GM12865 (cell line): ENCODE data around the gene HDHD3.
"Not testable (repeated sequence)": the region's sequence is repeated elsewhere in the genome, so short reads cannot be mapped to it uniquely, and the experiment has no call there.

Source experiments
- DNase-seq: peaks from one replicate; pipeline ENCODE4 v3.0.0; 2010; ENCODE audit warnings: low read depth
- H3K4me3 ChIP-seq: 2 replicates; pipeline ENCODE4 v1.5.1; 2011; ENCODE audit warnings: mild to moderate bottlenecking, low read depth, low read length, control low read depth
- TF ChIP-seq, protein P1 (sequence below): IDR thresholded peaks from 2 replicates; pipeline ENCODE4 v1.5.1; 2011; ENCODE audit warnings: low read length, control low read depth, low read depth, inconsistent platforms; ENCODE audit not compliant: insufficient read depth; ENCODE audit errors: missing control alignments

The HDHD3 gene

DNA sequence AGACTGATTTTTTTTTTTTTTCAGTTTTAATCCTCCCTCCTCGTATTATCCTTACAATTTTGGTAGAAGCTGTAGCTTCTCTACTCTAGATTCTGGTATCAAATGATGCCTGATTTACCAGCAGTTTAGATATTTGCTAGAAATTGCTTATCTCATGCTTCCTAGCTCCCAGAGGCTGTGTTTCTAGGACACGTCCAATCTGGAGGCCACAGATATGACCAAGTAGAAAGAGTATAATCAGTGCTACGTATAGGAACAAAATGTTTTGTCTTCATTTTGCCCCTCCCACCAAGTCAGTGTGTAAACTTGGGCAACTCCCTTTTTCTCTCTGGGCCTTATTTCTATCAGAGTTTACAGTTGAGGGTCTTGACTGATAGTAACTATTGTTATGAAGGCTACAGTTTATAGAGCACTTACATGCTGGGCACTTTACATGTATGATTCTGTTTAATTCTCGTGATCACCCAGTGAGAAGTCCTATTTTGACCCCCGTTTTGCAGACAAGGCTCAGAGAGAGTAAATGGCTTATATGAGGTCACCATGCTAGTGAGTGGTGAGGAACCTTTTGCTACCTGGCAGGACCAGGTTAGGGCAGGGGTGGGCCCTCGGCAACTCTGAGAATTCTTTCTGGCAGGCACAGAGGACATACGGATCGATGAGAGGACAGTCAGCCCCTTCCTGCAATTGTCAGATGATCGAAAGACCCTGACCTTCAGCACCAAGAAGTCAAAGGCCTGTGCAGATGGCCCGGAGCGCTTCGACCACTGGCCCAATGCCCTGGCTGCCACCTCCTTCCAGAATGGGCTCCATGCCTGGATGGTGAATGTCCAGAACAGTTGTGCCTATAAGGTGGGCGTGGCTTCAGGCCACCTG, 7.6 kb downstream of the HDHD3 start:
- H3K4me3 ChIP-seq: no peak overlapping the region
- no peak for DNase-seq
- TF ChIP-seq, protein P1, sequence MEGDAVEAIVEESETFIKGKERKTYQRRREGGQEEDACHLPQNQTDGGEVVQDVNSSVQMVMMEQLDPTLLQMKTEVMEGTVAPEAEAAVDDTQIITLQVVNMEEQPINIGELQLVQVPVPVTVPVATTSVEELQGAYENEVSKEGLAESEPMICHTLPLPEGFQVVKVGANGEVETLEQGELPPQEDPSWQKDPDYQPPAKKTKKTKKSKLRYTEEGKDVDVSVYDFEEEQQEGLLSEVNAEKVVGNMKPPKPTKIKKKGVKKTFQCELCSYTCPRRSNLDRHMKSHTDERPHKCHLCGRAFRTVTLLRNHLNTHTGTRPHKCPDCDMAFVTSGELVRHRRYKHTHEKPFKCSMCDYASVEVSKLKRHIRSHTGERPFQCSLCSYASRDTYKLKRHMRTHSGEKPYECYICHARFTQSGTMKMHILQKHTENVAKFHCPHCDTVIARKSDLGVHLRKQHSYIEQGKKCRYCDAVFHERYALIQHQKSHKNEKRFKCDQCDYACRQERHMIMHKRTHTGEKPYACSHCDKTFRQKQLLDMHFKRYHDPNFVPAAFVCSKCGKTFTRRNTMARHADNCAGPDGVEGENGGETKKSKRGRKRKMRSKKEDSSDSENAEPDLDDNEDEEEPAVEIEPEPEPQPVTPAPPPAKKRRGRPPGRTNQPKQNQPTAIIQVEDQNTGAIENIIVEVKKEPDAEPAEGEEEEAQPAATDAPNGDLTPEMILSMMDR: no peak

DNA sequence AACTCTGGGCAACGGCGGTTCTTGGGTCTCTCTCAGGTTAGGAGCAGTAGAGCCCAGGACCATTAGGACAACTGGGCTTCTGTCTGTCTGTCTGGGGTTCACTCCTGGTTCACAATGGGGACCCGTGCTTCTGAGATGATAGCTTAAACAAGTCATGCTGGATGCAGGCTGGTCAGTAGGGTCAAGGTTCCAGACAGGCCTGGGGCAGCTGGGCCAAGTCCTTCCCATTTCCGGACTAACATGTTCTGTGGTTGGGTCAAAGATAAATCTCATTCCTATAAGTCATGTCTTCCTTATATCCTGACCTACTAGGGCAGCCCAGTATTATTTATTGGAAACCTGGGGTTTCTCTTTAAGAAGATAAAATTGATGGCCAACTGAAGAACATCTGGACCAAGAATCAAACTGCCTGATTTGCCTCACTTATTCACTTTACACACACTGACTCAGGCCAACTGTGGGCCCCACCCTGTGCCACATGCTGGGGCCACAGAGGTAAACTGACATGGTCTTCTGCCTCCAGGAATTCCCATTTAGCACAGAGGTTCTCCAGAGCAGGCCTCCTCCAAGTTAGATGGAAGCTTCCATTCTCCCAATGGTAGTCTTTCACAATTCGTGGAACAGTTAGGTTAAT, 8.3 kb downstream of the HDHD3 start:
- no peak for DNase-seq
- no peak overlapping the region for H3K4me3 ChIP-seq
- TF ChIP-seq, protein P1: no peak

DNA sequence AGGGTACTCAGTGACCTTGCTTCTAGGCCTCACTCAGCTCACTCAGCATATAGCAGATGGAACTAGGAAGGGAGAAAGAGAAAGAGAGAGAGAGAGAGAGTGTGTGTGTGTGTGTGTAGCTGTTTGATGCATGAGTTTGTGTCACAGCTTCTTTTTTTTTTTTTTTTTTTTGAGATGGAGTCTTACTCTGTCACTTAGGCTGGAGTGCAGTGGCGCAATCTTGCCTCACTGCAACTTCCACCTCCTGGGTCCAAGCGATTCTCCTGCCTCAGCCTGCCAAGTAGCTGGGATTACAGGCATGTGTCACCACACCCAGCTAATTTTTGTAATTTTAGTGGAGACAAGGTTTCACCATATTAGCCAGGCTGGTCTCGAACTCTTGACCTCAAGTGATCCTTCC, 11.1 kb downstream of the HDHD3 start:
- DNase-seq, H3K4me3 ChIP-seq: not testable (repeated sequence)

DNA sequence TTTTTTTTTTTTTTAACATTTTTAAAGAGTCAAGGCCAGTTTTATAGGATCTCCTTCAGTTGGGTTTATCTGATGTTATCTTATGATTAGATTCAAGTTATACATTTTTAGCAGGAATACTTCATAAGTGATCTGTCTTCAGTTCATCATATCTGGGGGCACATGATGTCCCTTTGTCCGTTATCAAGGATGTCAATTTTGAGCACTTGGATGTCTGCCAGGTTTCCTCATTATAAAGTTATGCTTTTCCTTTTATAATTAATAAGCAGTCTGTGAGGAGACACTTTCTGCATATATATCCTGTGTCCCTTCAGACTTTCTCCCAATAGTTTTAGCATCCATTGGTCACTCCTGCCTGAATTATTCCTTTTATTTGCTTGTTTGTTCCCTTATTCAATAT, 11.8 kb downstream of the HDHD3 start:
- TF ChIP-seq, protein P1: no peak
- no peak overlapping the region for H3K4me3 ChIP-seq
- DNase-seq: no peak

DNA sequence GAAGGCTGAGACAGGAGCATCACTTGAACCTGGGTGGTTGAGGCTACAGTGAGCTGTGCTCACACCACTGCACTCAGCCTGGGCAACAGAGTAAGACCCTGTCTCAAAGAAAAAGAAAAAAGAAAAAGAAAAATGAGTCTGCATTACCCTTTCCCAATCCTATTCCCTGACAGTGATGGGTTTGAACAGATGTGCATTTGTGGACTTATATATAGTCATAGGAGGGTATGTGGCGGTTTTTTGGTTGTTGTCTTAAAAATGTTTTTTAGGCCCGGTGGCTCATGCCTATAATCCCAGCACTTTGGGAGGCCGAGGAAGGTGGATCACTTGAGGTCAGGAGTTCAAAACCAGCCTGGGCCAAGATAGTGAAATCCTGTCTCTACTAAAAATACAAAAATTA, 13.4 kb downstream of the HDHD3 start:
- no peak for DNase-seq
- no peak overlapping the region for H3K4me3 ChIP-seq
- TF ChIP-seq, protein P1: no peak

DNA sequence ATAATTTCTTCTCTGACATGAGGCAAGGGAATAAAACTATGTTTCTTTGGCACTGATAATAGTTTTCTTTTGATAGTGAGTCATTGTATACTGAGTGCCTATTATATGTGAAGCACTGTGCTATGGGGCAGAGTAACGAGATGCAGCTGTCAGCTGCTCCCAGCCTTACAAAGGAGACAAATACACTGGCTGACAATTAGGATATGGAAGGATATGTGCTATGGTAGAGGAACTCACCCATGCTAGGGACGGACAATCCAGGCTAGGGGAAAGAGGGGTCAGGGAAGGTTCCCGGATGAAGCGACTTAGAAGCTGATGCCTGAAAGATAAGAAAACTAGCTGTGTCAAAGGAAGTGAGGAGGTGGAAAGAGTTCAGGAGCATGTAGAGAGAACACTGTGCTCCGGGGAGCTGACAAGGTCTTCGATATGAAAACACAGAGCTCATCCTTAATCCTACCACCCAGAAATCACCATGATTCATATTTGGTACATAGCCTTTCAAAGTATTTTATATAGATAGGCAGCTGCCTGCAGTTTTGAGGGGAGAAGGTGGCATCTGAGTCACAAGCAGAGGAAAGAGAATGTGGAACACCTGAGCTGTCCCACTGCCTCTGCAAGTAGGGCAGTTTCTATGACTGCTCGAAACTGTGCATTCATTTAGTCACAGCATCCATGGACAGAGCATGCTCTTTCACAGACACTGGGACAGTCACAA, 15.3 kb downstream of the HDHD3 start:
- TF ChIP-seq, protein P1: no peak
- DNase-seq: no peak
- no peak overlapping the region for H3K4me3 ChIP-seq

DNA sequence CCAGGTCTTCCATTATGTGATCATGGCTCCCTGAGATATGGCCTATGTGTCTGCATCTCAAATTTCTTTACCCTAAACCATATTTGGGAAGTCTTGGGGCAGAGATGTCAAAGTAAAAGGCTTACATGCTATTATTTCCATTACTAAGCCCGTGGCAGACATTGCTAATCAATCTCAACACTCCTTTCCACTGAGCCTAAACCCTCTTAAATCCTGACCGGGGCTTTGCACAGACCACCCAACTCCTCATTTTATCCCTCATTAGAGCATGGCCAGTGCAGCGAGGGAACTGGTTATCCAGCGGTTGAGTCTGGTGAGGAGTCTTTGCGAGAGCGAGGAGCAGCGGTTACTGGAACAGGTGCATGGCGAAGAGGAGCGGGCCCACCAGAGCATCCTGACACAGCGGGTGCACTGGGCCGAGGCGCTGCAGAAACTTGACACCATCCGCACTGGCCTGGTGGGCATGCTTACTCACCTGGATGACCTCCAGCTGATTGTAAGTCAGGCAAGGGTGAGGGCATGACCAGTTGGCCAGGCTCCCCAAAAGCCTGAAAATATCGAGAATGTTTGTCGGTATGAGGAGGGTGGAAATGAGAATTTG, 16.4 kb downstream of the HDHD3 start:
- H3K4me3 ChIP-seq: no peak overlapping the region
- no peak for DNase-seq
- TF ChIP-seq, protein P1: no peak
